Endothelial cell of umbilical vein (primary cell): ENCODE measurements around the gene PLEKHA6.

Experiments
- CTCF ChIP-seq, 2 donors: IDR thresholded peaks; 1 replicate in 1 of 2; 2 replicates in 1 of 2; pipeline ENCODE4 v1.5.1; 2011; ENCODE audit warnings: low read length in 2 of 2, mild to moderate bottlenecking in 2 of 2, moderate library complexity in 2 of 2, control low read depth in 1 of 2, inconsistent platforms in 1 of 2, low read depth in 1 of 2; ENCODE audit not compliant: insufficient read depth in 1 of 2; ENCODE audit errors: extremely low read depth in 1 of 2
- POLR2A ChIP-seq: IDR thresholded peaks from 2 replicates; pipeline ENCODE4 v1.6.1; 2012; ENCODE audit warnings: low read depth, mild to moderate bottlenecking, control low read depth, low read length

DNA sequence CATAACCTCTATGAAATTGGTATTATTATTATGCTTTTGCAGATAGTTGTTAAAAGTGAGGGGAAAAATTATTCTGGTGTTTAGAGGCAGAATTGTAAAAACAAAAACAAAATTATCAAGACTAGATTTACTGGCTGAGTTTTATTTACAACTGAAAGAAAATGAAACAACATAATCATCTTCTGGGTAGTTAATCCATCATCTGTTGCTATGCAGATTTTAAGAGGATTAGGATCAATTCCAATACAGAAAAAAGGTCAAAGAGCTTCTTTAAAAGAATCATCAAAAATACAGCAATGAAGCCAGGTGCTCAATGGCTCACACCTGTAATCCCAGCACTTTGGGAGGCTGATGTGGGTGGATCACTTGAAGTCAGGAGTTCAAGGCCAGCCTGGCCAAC, 154.2 kb downstream of the PLEKHA6 start:
- no peak for TF ChIP-seq POLR2A
- TF ChIP-seq CTCF (IDR thresholded peaks at IDR 0.05; ENCODE audit: extremely low read depth in 1 of 2, insufficient read depth in 1 of 2, low read depth in 1 of 2, low read length in 2 of 2), result no peak
